GM19324 (cell line): ENCODE results near the gene SUPT16H.
"Not testable (repeated sequence)": the region's sequence is repeated elsewhere in the genome, so short reads cannot be mapped to it uniquely, and the experiment has no call there.

ENCODE experiments used
- ATAC-seq: cut with Tn5 transposase; IDR thresholded peaks from one replicate; pipeline ENCODE4 v1.9.1; 2021; ENCODE audit warnings: mild to moderate bottlenecking, moderate library complexity; ENCODE audit not compliant: unreplicated experiment, low FRiP score

The SUPT16H gene

GRCh38 chr14:21307637-21308036 lies 76.2 kb downstream of the SUPT16H start:
- no peak for ATAC-seq

DNA sequence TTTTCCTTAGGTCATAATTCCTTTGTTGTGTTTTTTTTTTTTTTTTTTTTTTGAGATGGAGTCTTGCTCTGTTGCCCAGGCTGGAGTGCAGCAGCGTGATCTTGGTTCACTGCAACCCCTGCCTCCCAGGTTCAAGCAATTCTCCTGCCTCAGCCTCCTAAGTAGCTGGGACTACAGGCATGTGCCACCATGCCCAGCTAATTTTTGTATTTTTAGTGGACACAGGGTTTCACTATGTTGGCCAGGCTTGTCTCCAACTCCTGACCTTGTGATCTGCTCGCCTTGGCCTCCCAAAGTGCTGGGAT lies 81.0 kb downstream of the SUPT16H start:
- ATAC-seq, result not testable (repeated sequence)

- no peak for ATAC-seq
These were observed 81.6 kb downstream of the SUPT16H start for GRCh38 chr14:21302013-21302835.
